Lung (tissue), 12 donors: ENCODE measurements around the gene ABCF3. TPM values are rescaled to one million over a fixed set of nuclear protein-coding genes. Genes with fewer than 3 reads are reported as not detected.

Experiments
- ATAC-seq: fragments of 200-7000 bp; cut with Tn5 transposase; one replicate; pipeline ENCODE4 v1.9.1; 2020; ENCODE audit warnings: moderate number of reproducible peaks; ENCODE audit not compliant: insufficient read depth, low FRiP score
- DNase-seq, 3 donors: peaks; one replicate each; pipeline ENCODE4 v3.0.0-alpha.2; 2013 to 2017
- H3K27ac ChIP-seq, 2 donors: one replicate each; pipeline ENCODE4 v1.5.1; 2013; ENCODE audit warnings: mild to moderate bottlenecking in 2 of 2, moderate library complexity in 2 of 2, control low read depth in 1 of 2, inconsistent platforms in 1 of 2, low read depth in 1 of 2, low read length in 1 of 2
- H3K27me3 ChIP-seq, 3 donors: one replicate each; pipeline ENCODE4 v1.5.1; 2013; ENCODE audit warnings: low read length in 2 of 3; ENCODE audit not compliant: control insufficient read depth in 3 of 3, insufficient read depth in 3 of 3
- H3K36me3 ChIP-seq, 4 donors: one replicate each; pipeline ENCODE4 v1.5.1; 2013; ENCODE audit warnings: low read length in 4 of 4, mild to moderate bottlenecking in 1 of 4, moderate library complexity in 1 of 4; ENCODE audit not compliant: control insufficient read depth in 4 of 4, insufficient read depth in 4 of 4
- H3K4me1 ChIP-seq, 5 donors: one replicate each; pipeline ENCODE4 v1.5.1; 2013; ENCODE audit warnings: low read length in 5 of 5, mild to moderate bottlenecking in 2 of 5, moderate library complexity in 1 of 5; ENCODE audit not compliant: control insufficient read depth in 5 of 5, insufficient read depth in 5 of 5
- H3K4me3 ChIP-seq: one replicate; pipeline ENCODE4 v1.5.1; 2013; ENCODE audit warnings: mild to moderate bottlenecking, control low read depth, moderate library complexity
- H3K9ac ChIP-seq, 2 donors: one replicate each; pipeline ENCODE4 v1.5.1; 2013; ENCODE audit warnings: low read length in 2 of 2, control low read depth in 1 of 2; ENCODE audit not compliant: insufficient read depth in 1 of 2
- H3K9me3 ChIP-seq, 4 donors: one replicate each; pipeline ENCODE4 v1.5.1; 2013; ENCODE audit warnings: low read length in 3 of 4, mild to moderate bottlenecking in 1 of 4, moderate library complexity in 1 of 4; ENCODE audit not compliant: control insufficient read depth in 4 of 4, insufficient read depth in 3 of 4
- WGBS, 2 donors: extraction: QIAGEN DNeasy Blood & Tissue Kit; methylation state at CpG; one replicate each; pipeline ENCODE4 v1.1.7; 2013; 5-methylcytosine and 5-hydroxymethylcytosine counted together
- polyA plus RNA-seq, 2 donors: library from polyadenylated mRNA; stranded (reverse); fragments of 200-250 nt; gene quantifications; one replicate each; pipeline ENCODE4 v1.2.1, GENCODE V29; 2013
- total RNA-seq, 2 donors: library from RNA; depleted of rRNA in 1 of 2; stranded (reverse); fragments of >200 nt in 1 of 2; gene quantifications; one replicate each; pipeline ENCODE4 v1.2.1, GENCODE V29; 2014 to 2021
- TF ChIP-seq, protein P1 (sequence below): IDR thresholded peaks from 2 replicates; pipeline ENCODE4 v1.5.1; 2012; ENCODE audit warnings: mild to moderate bottlenecking; ENCODE audit errors: control extremely low read depth, extremely low read depth
- donor health status: control.
- donor health status: control.
- donor health status: Bipolar disorder and iron deficiency.
- donor health status: healthy.
- donor health status: DM: yes; HTN: yes; CAD: no.

Gene ABCF3
- total and polyA plus RNA-seq, 4 donors, result 44.7 to 81.8 (median 49.5) TPM

GRCh38 chr3:184209146-184209923 lies 23.3 kb downstream of the ABCF3 start:
- Histone ChIP-seq H3K9ac (no peak overlapping the region), H3K27me3 (peaks cover 0 to 3% (median 0%) of the 10 kb centered on the region in 3 donors), H3K9me3 (no peaks in the 10 kb centered on the region), H3K4me3 (no peak overlapping the region), H3K36me3 (no peaks in the 10 kb centered on the region), H3K27ac (no peak overlapping the region), H3K4me1 (no peaks in the 10 kb centered on the region)
- TF ChIP-seq, protein P1, sequence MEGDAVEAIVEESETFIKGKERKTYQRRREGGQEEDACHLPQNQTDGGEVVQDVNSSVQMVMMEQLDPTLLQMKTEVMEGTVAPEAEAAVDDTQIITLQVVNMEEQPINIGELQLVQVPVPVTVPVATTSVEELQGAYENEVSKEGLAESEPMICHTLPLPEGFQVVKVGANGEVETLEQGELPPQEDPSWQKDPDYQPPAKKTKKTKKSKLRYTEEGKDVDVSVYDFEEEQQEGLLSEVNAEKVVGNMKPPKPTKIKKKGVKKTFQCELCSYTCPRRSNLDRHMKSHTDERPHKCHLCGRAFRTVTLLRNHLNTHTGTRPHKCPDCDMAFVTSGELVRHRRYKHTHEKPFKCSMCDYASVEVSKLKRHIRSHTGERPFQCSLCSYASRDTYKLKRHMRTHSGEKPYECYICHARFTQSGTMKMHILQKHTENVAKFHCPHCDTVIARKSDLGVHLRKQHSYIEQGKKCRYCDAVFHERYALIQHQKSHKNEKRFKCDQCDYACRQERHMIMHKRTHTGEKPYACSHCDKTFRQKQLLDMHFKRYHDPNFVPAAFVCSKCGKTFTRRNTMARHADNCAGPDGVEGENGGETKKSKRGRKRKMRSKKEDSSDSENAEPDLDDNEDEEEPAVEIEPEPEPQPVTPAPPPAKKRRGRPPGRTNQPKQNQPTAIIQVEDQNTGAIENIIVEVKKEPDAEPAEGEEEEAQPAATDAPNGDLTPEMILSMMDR, result no peak
- 57 to 78% methylated on average over 11 of the region's 11 CpGs for WGBS, 2 donors
- DNase-seq (no peak), ATAC-seq (no peak)

DNA sequence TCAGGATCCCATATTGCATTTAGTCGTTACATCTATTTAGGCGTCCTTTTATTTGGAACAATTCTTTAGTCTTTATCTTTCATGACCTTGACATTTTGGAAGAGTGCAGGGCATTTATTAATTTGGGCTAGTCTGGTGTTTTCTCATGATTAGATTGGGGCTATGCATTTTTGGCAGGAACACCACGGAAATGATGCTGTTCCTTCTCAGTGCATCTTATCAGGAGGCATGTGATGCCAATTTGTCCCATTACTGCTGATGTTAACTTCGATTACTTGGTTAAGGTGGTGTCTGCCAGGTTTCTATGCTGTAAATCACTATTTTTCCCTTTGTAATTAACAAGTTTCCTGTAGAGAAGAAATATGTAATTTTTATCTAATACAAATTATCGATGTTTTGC lies 25.3 kb downstream of the ABCF3 start:
- H3K4me3 ChIP-seq, result no peak overlapping the region
- DNase-seq, result no peak
- no peaks in the 10 kb centered on the region for H3K36me3 ChIP-seq
- ATAC-seq, result no peak
- no peaks in the 10 kb centered on the region for H3K9me3 ChIP-seq
- WGBS, 2 donors, result 86% methylated on average over 5 of the region's 5 CpGs
- H3K27ac ChIP-seq, result no peak overlapping the region
- TF ChIP-seq, protein P1, result no peak
- no peak overlapping the region for H3K9ac ChIP-seq
- H3K4me1 ChIP-seq, result peaks cover 0 to 2% (median 0%) of the 10 kb centered on the region in 5 donors
- H3K27me3 ChIP-seq, result no peaks in the 10 kb centered on the region

DNA sequence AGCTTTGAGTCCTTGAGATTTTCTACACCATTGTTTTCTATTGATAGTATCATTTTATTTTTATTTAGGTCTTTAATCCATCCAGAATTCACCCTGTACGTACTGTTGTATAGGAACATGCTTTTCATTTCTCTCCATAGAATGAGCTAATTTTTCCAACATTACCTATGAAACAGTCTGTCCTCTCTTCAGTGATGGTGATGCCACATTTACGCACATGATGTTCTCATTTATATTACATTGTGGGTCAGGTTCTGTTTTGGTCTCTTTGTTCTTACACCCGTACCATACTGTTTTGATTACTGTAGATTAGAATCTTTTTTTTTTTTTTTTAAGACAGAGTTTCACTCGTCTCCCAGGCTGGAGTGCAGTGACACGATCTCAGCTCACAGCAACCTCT lies 25.7 kb downstream of the ABCF3 start:
- peaks cover 0 to 2% (median 0%) of the 10 kb centered on the region in 5 donors for H3K4me1 ChIP-seq
- no peak overlapping the region for H3K27ac ChIP-seq
- no peak for DNase-seq
- no peak overlapping the region for H3K4me3 ChIP-seq
- H3K27me3 ChIP-seq, result no peaks in the 10 kb centered on the region
- ATAC-seq, result no peak
- 84 to 87% methylated on average over 5 of the region's 5 CpGs for WGBS, 2 donors
- no peaks in the 10 kb centered on the region for H3K36me3 ChIP-seq
- no peak overlapping the region for H3K9ac ChIP-seq
- TF ChIP-seq, protein P1, result no peak
- no peaks in the 10 kb centered on the region for H3K9me3 ChIP-seq

DNA sequence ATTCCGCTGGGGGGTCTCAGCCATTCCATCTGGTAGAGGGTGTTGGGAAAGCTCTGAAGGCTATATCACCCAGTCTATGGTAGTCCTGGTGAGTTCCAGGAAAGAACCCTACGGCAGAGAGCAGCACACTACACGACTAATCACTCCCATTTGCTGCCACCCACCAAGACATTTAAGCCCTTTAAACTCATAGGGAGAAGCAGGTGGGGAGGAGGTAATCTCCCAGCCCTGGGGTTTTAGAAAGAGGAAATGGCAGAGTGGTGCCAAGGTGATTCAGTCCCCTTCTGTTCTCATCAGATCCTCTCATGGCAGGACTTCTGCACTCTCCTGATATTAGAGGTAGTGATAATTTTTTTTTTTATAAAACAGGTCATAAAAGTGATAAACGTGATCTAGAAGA lies 32.8 kb downstream of the ABCF3 start:
- Histone ChIP-seq H3K9ac (no peak overlapping the region), H3K4me3 (no peak overlapping the region)

More for the DNA sequence above, 32.8 kb downstream of the ABCF3 start:
- Histone ChIP-seq H3K4me1 (peaks cover 0 to 2% (median 0%) of the 10 kb centered on the region in 5 donors), H3K27me3 (peaks cover 0 to 3% (median 0%) of the 10 kb centered on the region in 3 donors), H3K36me3 (no peaks in the 10 kb centered on the region), H3K27ac (no peak overlapping the region), H3K9me3 (no peaks in the 10 kb centered on the region)
- TF ChIP-seq, protein P1, result no peak
- DNase-seq (no peak), ATAC-seq (no peak)
- WGBS, 2 donors, result 62 to 70% methylated on average over 4 of the region's 4 CpGs
